Spleen (tissue), 7 donors: ENCODE results near the gene SLC24A3.
"Not testable (repeated sequence)": the region's sequence is repeated elsewhere in the genome, so short reads cannot be mapped to it uniquely, and the experiment has no call there.

ENCODE experiments used
- POLR2AphosphoS5 ChIP-seq, 3 donors: sonication (generic); formaldehyde crosslinking; IDR thresholded peaks; one replicate each; pipeline ENCODE4 v1.5.1; 2017; ENCODE audit warnings: antibody characterized with exemption in 3 of 3
- TF ChIP-seq, protein P1 (sequence below), 11 experiments: fragments of 200-600 bp in 7 of 11; fragments of 450-650 bp in 4 of 11; sonication (generic) in 4 of 11; IDR thresholded peaks in 8 of 11; conservative IDR thresholded peaks in 3 of 11; 1 replicate in 7 of 11; 2 replicates in 4 of 11; pipeline versions ENCODE4 v1.4.0 to v1.8.0; 2016 to 2021; ENCODE audit warnings: antibody characterized with exemption in 11 of 11, inconsistent platforms in 4 of 11, mild to moderate bottlenecking in 1 of 11
- donor health status: DM: no; HTN: no; CAD: no; lungs with moderate emphysema.
- donor health status: DM: no; HTN: no; CAD: no.
- donor health status: DM: no; HTN: no; CAD: no.

DNA sequence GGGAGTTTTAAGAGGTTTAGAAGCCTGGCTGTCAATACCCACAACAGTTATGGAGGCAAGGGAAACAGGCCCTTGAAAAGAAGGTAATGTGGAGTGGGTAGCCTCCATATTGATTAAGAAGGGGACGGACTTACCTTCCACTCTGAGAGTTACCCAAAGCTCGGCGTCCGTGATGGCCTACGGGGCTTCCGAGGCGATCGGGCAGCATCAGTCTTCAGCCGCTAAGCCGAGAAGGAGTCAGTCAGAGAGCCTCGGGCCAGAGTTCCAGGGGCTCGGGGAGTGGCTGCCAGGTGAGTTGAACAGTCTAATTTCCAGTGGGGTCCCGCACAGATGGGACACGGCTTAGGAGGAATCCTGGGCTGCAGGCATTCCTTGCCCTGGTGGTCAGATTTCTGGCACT, 541.8 kb downstream of the SLC24A3 start:
- not testable (repeated sequence) for TF ChIP-seq POLR2AphosphoS5 (IDR thresholded peaks at IDR 0.05)
- TF ChIP-seq, protein P1, sequence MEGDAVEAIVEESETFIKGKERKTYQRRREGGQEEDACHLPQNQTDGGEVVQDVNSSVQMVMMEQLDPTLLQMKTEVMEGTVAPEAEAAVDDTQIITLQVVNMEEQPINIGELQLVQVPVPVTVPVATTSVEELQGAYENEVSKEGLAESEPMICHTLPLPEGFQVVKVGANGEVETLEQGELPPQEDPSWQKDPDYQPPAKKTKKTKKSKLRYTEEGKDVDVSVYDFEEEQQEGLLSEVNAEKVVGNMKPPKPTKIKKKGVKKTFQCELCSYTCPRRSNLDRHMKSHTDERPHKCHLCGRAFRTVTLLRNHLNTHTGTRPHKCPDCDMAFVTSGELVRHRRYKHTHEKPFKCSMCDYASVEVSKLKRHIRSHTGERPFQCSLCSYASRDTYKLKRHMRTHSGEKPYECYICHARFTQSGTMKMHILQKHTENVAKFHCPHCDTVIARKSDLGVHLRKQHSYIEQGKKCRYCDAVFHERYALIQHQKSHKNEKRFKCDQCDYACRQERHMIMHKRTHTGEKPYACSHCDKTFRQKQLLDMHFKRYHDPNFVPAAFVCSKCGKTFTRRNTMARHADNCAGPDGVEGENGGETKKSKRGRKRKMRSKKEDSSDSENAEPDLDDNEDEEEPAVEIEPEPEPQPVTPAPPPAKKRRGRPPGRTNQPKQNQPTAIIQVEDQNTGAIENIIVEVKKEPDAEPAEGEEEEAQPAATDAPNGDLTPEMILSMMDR (IDR thresholded peaks at IDR 0.05 in 8 of 11, conservative IDR thresholded peaks at IDR 0.05 in 3 of 11) = not testable (repeated sequence)
